ENCODE measurements around the gene ZNF3. TPM values are rescaled to one million over a fixed set of nuclear protein-coding genes. Genes with fewer than 3 reads are reported as not detected.

Gene ZNF3
- total and polyA plus RNA-seq, 9 of the 15 experiments (the other 6 are each of a cell fraction or from before 2014, with no cell fraction given), result 30.0 to 64.9 (median 51.5) TPM

GRCh38 chr7:100088621-100089457 lies 7.3 kb upstream of the ZNF3 start, which contains the start of gene COPS6 (continued):
- TF ChIP-seq, protein P1, sequence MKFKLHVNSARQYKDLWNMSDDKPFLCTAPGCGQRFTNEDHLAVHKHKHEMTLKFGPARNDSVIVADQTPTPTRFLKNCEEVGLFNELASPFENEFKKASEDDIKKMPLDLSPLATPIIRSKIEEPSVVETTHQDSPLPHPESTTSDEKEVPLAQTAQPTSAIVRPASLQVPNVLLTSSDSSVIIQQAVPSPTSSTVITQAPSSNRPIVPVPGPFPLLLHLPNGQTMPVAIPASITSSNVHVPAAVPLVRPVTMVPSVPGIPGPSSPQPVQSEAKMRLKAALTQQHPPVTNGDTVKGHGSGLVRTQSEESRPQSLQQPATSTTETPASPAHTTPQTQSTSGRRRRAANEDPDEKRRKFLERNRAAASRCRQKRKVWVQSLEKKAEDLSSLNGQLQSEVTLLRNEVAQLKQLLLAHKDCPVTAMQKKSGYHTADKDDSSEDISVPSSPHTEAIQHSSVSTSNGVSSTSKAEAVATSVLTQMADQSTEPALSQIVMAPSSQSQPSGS (CRISPR knock-in tag; IDR thresholded peaks at IDR 0.05), result peak; percentile 88
- TF ChIP-seq YBX1 (IDR thresholded peaks at IDR 0.05) (no peak), DACH1 (IDR thresholded peaks at IDR 0.05; ENCODE audit: partially characterized antibody) (no peak), SAFB (IDR thresholded peaks at IDR 0.05; ENCODE audit: borderline replicate concordance, low read depth, low read length) (no peak), TRIM24 (IDR thresholded peaks at IDR 0.05) (no peak; a peak in 1 of 4 replicates), BCOR (IDR thresholded peaks at IDR 0.05) (no peak), FUS (optimal IDR thresholded peaks at IDR 0.05; ENCODE audit: low read depth, low read length) (no peak), MAX (CRISPR knock-in tag; IDR thresholded peaks at IDR 0.05) (peak; percentile 100), ZNF778 (CRISPR knock-in tag; IDR thresholded peaks at IDR 0.05) (no peak), SMARCA4 (IDR thresholded peaks at IDR 0.05) (no peak), HIVEP1 (CRISPR knock-in tag; IDR thresholded peaks at IDR 0.05) (peak; percentile 74; the same call in 1 of the 2 replicates), PTRF (tag; IDR thresholded peaks at IDR 0.05) (no peak), STAT5B (CRISPR knock-in tag; IDR thresholded peaks at IDR 0.05) (no peak), CREB1 (IDR thresholded peaks at IDR 0.05) (peak; percentile 66; the same call in 1 of the 2 replicates), CREB1 (CRISPR knock-in tag; IDR thresholded peaks at IDR 0.05) (peak; percentile 89), BRF2 (IDR thresholded peaks at IDR 0.05; ENCODE audit: borderline replicate concordance, insufficient read depth, insufficient read length) (no peak), HES1 (IDR thresholded peaks at IDR 0.05; ENCODE audit: low read depth) (no peak), SMC3 (conservative IDR thresholded peaks at IDR 0.05; ENCODE audit: insufficient read depth, low read depth, low read length) (no peak), ESRRA (IDR thresholded peaks at IDR 0.05; ENCODE audit: borderline replicate concordance, low read depth) (peak; percentile 76), MNT (conservative IDR thresholded peaks at IDR 0.05) (peak; percentile 87 to 96), HNRNPH1 (optimal IDR thresholded peaks at IDR 0.05; ENCODE audit: low read depth, low read length) (no peak), MEF2D (tag; conservative IDR thresholded peaks at IDR 0.05; ENCODE audit: low read depth) (no peak)
- TF ChIP-seq, protein P2, sequence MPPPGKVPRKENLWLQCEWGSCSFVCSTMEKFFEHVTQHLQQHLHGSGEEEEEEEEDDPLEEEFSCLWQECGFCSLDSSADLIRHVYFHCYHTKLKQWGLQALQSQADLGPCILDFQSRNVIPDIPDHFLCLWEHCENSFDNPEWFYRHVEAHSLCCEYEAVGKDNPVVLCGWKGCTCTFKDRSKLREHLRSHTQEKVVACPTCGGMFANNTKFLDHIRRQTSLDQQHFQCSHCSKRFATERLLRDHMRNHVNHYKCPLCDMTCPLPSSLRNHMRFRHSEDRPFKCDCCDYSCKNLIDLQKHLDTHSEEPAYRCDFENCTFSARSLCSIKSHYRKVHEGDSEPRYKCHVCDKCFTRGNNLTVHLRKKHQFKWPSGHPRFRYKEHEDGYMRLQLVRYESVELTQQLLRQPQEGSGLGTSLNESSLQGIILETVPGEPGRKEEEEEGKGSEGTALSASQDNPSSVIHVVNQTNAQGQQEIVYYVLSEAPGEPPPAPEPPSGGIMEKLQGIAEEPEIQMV (tag; conservative IDR thresholded peaks at IDR 0.05; ENCODE audit: low read depth), result no peak
